B cell (primary cell): ENCODE results near the gene CAV1. TPM values are rescaled to one million over a fixed set of nuclear protein-coding genes. Genes with fewer than 3 reads are reported as not detected.

Experiments used
- ATAC-seq: fragments of 200-7000 bp; cut with Tn5 transposase; one replicate; pipeline ENCODE4 v1.10.0; 2021; ENCODE audit warnings: low read depth, mild to moderate bottlenecking, moderate number of reproducible peaks, moderate library complexity
- CTCF ChIA-PET: fragments of 350-600 bp; sonication (Branson Sonifier 250); formaldehyde crosslinking; loops from one replicate; lab custom pipeline; 2021; ENCODE audit warnings: antibody characterized with exemption, inconsistent platforms; lab: Charles Lee
- POLR2A ChIA-PET: fragments of 350-600 bp; sonication (Branson Sonifier 250); formaldehyde crosslinking; loops from one replicate; lab custom pipeline; 2021; ENCODE audit warnings: antibody characterized with exemption; lab: Charles Lee
- DNase-seq: peaks from one replicate; pipeline ENCODE4 v3.0.0; 2013
- H2AFZ ChIP-seq: 2 replicates; pipeline ENCODE4 v1.6.1; 2012; ENCODE audit warnings: mild to moderate bottlenecking, low read depth, low read length; ENCODE audit not compliant: insufficient read depth, poor library complexity, severe bottlenecking
- H3K27ac ChIP-seq, 2 donors: 1 replicate in 1 of 2; 2 replicates in 1 of 2; pipeline ENCODE4 v1.5.1; 2012 to 2013; ENCODE audit warnings: low read length in 2 of 2, mild to moderate bottlenecking in 2 of 2, moderate library complexity in 1 of 2
- H3K27me3 ChIP-seq, 4 experiments: fragments of 200-600 bp in 1 of 4; sonication (generic) in 1 of 4; replicated peaks in 1 of 4; 1 replicate in 2 of 4; 2 replicates in 2 of 4; pipeline versions ENCODE4 v1.6.1 to v1.7.0; 2013 to 2016; ENCODE audit warnings: low read length in 3 of 4, mild to moderate bottlenecking in 2 of 4, mixed read lengths in 1 of 4, moderate library complexity in 1 of 4; ENCODE audit not compliant: insufficient read depth in 4 of 4, control insufficient read depth in 3 of 4; ENCODE audit errors: control extremely low read depth in 1 of 4
- H3K36me3 ChIP-seq, 2 experiments: replicated peaks in 1 of 2; 1 replicate in 1 of 2; 2 replicates in 1 of 2; pipeline versions ENCODE4 v1.6.1 to v1.7.1; 2013; ENCODE audit warnings: low read length in 1 of 2; ENCODE audit not compliant: insufficient read depth in 2 of 2, control insufficient read depth in 1 of 2; ENCODE audit errors: control extremely low read depth in 1 of 2, extremely low read depth in 1 of 2
- H3K4me1 ChIP-seq, 2 donors: fragments of 200-600 bp in 1 of 2; sonication (generic) in 1 of 2; 1 replicate in 1 of 2; 2 replicates in 1 of 2; pipeline versions ENCODE4 v1.5.1 to v1.6.1; 2013 to 2017; ENCODE audit warnings: low read length in 2 of 2; ENCODE audit not compliant: control insufficient read depth in 2 of 2, insufficient read depth in 2 of 2
- H3K4me2 ChIP-seq: replicated peaks from 2 replicates; pipeline ENCODE3; 2012; ENCODE audit warnings: mild to moderate bottlenecking, low read depth, low read length; ENCODE audit not compliant: poor library complexity, severe bottlenecking
- H3K4me3 ChIP-seq, 5 experiments: fragments of 200-600 bp in 1 of 5; sonication (generic) in 1 of 5; 1 replicate in 3 of 5; 2 replicates in 2 of 5; pipeline versions ENCODE4 v1.5.1 to v1.7.0; 2011 to 2016; ENCODE audit warnings: low read length in 4 of 5, mild to moderate bottlenecking in 4 of 5, low read depth in 2 of 5, control low read depth in 1 of 5, moderate library complexity in 1 of 5; ENCODE audit not compliant: insufficient read depth in 1 of 5; ENCODE audit errors: control extremely low read depth in 1 of 5, extremely low read depth in 1 of 5
- H3K79me2 ChIP-seq: fragments of 200-600 bp; sonication (generic); one replicate; pipeline ENCODE4 v1.6.0; 2016; ENCODE audit warnings: low read length; ENCODE audit not compliant: control insufficient read depth, insufficient read depth
- H3K9ac ChIP-seq: fragments of 200-600 bp; sonication (generic); 2 replicates; pipeline ENCODE4 v1.6.1; 2017; ENCODE audit warnings: mild to moderate bottlenecking, low read length, moderate library complexity
- H3K9me3 ChIP-seq, 3 donors: one replicate each; pipeline versions ENCODE4 v1.6.1 to v1.7.1; 2013; ENCODE audit warnings: low read length in 2 of 3; ENCODE audit not compliant: control insufficient read depth in 2 of 3, insufficient read depth in 1 of 3; ENCODE audit errors: control extremely low read depth in 1 of 3
- H4K20me1 ChIP-seq: 2 replicates; pipeline ENCODE4 v1.6.0; 2012; ENCODE audit warnings: mild to moderate bottlenecking, low read length; ENCODE audit not compliant: insufficient read depth, control insufficient read depth, poor library complexity, severe bottlenecking
- H3K27ac Mint-ChIP-seq: one replicate; pipeline ENCODE4 v1.8.0; 2021; ENCODE audit warnings: mixed read lengths
- H3K27me3 Mint-ChIP-seq: one replicate; pipeline ENCODE4 v1.8.0; 2021; ENCODE audit warnings: mixed read lengths
- H3K4me1 Mint-ChIP-seq: one replicate; pipeline ENCODE4 v1.8.0; 2021; ENCODE audit warnings: mixed read lengths
- H3K4me3 Mint-ChIP-seq: one replicate; pipeline ENCODE4 v1.8.0; 2021; ENCODE audit warnings: mixed read lengths
- H3K9me3 Mint-ChIP-seq: one replicate; pipeline ENCODE4 v1.8.0; 2022; ENCODE audit warnings: mixed read lengths; ENCODE audit not compliant: insufficient read depth
- EZH2 ChIP-seq: IDR thresholded peaks from 2 replicates; pipeline ENCODE4 v1.6.1; 2012; ENCODE audit warnings: borderline replicate concordance, low read depth, mild to moderate bottlenecking, moderate library complexity, low read length; ENCODE audit not compliant: insufficient read depth, poor library complexity, severe bottlenecking
- WGBS: methylation state at CpG from one replicate; pipeline ENCODE4 v1.1.5; 2013; ENCODE audit warnings: missing lambda C conversion rate; ENCODE audit not compliant: insufficient coverage; 5-methylcytosine and 5-hydroxymethylcytosine counted together
- intact Hi-C: fragments of 100-400 bp; cut with micrococcal nuclease; formaldehyde crosslinking; loops from one replicate; pipeline ENCODE4 v1.10.0; 2022
- polyA minus RNA-seq: library from RNA; depleted of rRNA, polyadenylated mRNA; stranded (reverse); fragments of >200 nt; gene quantifications from 2 replicates; pipeline ENCODE4 v1.2.3, GENCODE V29; 2012
- polyA plus RNA-seq: library from polyadenylated mRNA; depleted of rRNA; stranded (reverse); fragments of >200 nt; gene quantifications from 2 replicates; pipeline ENCODE4 v1.2.3, GENCODE V29; 2012
- total RNA-seq, 2 donors: library from RNA; stranded (reverse); fragments of 120-200 nt in 1 of 2; gene quantifications; 1 replicate in 1 of 2; 2 replicates in 1 of 2; pipeline versions ENCODE4 v1.2.3 to v1.2.4, GENCODE V29; 2013 to 2022
- TF ChIP-seq, protein P1 (sequence below): fragments of 200-600 bp; IDR thresholded peaks from one replicate; pipeline ENCODE4 v1.8.0; 2022; ENCODE audit warnings: antibody characterized with exemption, mild to moderate bottlenecking

The CAV1 gene, protein sequence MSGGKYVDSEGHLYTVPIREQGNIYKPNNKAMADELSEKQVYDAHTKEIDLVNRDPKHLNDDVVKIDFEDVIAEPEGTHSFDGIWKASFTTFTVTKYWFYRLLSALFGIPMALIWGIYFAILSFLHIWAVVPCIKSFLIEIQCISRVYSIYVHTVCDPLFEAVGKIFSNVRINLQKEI
- total RNA-seq = 1.7 and 1.9 TPM in 2 replicates
- 5.7 TPM for total RNA-seq (2013)
- 0.69 and 0.95 TPM in 2 replicates for polyA plus RNA-seq
- polyA minus RNA-seq = 1.5 and 5.0 TPM in 2 replicates

DNA sequence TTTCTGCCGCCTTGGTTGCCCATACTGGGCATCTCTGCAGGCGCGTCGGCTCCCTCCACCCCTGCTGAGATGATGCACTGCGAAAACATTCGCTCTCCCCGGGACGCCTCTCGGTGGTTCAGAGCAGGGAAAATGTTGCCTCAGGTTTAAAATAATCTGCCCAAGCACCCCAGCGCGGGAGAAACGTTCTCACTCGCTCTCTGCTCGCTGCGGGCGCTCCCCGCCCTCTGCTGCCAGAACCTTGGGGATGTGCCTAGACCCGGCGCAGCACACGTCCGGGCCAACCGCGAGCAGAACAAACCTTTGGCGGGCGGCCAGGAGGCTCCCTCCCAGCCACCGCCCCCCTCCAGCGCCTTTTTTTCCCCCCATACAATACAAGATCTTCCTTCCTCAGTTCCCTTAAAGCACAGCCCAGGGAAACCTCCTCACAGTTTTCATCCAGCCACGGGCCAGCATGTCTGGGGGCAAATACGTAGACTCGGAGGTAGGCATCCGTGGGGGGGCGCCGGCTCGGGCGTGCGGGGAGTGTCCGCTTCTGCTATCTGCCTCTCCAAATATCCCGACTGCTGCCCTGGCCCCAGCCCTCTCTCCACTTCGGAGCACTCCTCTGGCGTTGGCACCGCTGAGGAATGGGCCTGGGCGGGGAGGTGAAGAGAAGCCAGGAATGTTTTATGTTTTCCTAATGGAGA, at the start of gene CAV1:
Gene CAV1, plus strand, starts transcription at position 428 of the 689 bp plus-strand sequence. Its CDS starts 27 bp downstream, at position 455.
- H3K27ac Mint-ChIP-seq = peak within 1 kb of the TSS; percentile 65
- intact Hi-C loops = loop anchor here (2.0 to 10.0 kb wide), 3 partner anchors 38 to 430 kb away; partner anchors contain the start of gene ST7
- H3K4me3 Mint-ChIP-seq = peak within 1 kb of the TSS; percentile 96
- DNase-seq = peak; percentile 66
- H3K9me3 Mint-ChIP-seq = no peaks in the 10 kb centered on the region
- peaks cover 53% of the 10 kb centered on the region for H3K27me3 Mint-ChIP-seq
- Histone ChIP-seq H3K4me2 (peak within 1 kb of the TSS; percentile 97), H2AFZ (peak within 1 kb of the TSS; percentile 86), H3K4me3 (peak within 1 kb of the TSS; percentile 3 to 84 (median 73)), H3K4me1 (peaks cover 12 to 27% of the 10 kb centered on the region in 2 donors), H3K9ac (peak within 1 kb of the TSS; percentile 72), H3K36me3 (no peaks in the 10 kb centered on the region), H3K27ac (no peak within 1 kb of the TSS), H3K27me3 (peaks cover 0 to 44% (median 31%) of the 10 kb centered on the region in 4 experiments), H4K20me1 (no peaks in the 10 kb centered on the region), H3K9me3 (no peaks in the 10 kb centered on the region), H3K79me2 (no peaks in the 10 kb centered on the region)
- CTCF ChIA-PET = interaction anchor here (0.8 to 3.8 kb wide), 11 partner anchors 16 to 387 kb away, joined by 3 to 48 read pairs (median 9); no protein-coding TSS in a partner anchor
- peak; percentile 35 for ATAC-seq
- POLR2A ChIA-PET = no interaction called here
- TF ChIP-seq EZH2 = peak; percentile 88
- TF ChIP-seq, protein P1, sequence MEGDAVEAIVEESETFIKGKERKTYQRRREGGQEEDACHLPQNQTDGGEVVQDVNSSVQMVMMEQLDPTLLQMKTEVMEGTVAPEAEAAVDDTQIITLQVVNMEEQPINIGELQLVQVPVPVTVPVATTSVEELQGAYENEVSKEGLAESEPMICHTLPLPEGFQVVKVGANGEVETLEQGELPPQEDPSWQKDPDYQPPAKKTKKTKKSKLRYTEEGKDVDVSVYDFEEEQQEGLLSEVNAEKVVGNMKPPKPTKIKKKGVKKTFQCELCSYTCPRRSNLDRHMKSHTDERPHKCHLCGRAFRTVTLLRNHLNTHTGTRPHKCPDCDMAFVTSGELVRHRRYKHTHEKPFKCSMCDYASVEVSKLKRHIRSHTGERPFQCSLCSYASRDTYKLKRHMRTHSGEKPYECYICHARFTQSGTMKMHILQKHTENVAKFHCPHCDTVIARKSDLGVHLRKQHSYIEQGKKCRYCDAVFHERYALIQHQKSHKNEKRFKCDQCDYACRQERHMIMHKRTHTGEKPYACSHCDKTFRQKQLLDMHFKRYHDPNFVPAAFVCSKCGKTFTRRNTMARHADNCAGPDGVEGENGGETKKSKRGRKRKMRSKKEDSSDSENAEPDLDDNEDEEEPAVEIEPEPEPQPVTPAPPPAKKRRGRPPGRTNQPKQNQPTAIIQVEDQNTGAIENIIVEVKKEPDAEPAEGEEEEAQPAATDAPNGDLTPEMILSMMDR = no peak
- H3K4me1 Mint-ChIP-seq = peaks cover 26% of the 10 kb centered on the region
- under 1% methylated on average over 37 of the region's 42 CpGs for WGBS

DNA sequence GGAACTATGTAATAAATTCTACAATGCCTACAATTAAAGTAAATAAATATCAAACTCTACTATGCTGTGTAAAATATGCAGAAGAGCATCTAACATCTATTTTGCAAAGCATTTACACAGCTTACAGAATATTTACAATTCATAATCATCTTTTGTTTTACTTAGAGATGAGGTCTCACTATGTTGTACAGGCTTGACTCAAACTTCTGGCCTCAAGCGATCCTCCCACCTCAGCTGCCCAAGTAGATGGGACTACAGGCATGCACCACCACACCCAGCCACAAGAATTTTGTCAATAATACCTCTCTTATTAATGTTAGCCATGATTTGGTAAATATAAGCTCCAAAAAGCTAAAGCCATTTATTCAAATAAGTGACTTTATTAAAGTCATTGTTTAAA, 47.2 kb upstream of the CAV1 start:
- Mint-ChIP-seq H3K4me3 (no peak overlapping the region), H3K27me3 (peaks cover 30% of the 10 kb centered on the region), H3K4me1 (no peaks in the 10 kb centered on the region), H3K27ac (no peak overlapping the region), H3K9me3 (peaks cover 4% of the 10 kb centered on the region)
- Histone ChIP-seq H2AFZ (no peak overlapping the region), H3K9ac (no peak overlapping the region), H3K4me3 (no peak overlapping the region), H3K27me3 (peaks cover 0 to 2% (median under 1%) of the 10 kb centered on the region in 4 experiments), H4K20me1 (no peaks in the 10 kb centered on the region), H3K4me1 (no peaks in the 10 kb centered on the region), H3K36me3 (no peaks in the 10 kb centered on the region), H3K4me2 (no peak overlapping the region), H3K9me3 (no peaks in the 10 kb centered on the region), H3K79me2 (no peaks in the 10 kb centered on the region), H3K27ac (no peak overlapping the region)
- DNase-seq (no peak), ATAC-seq (no peak)
- TF ChIP-seq, protein P1 = no peak
- no peak for TF ChIP-seq EZH2
- ChIA-PET CTCF (no interaction called here), POLR2A (no interaction called here)
- intact Hi-C loops = no loop called here
- no CpG with 5 or more reads among the region's 1 CpG for WGBS
